ENCODE measurements around the gene RAC2. TPM values are rescaled to one million over a fixed set of nuclear protein-coding genes. Genes with fewer than 3 reads are reported as not detected.

RAC2 gene
- total and polyA plus RNA-seq, 2 of the 8 experiments (the other 6 are each of a cell fraction or from before 2014, with no cell fraction given): 2.3 to 4.3 TPM

- TF ChIP-seq CHD7 (IDR thresholded peaks at IDR 0.05; ENCODE audit: insufficient replicate concordance, low read length) (no peak), SP4 (IDR thresholded peaks at IDR 0.05; ENCODE audit: low read length) (no peak), GTF2F1 (IDR thresholded peaks at IDR 0.05; ENCODE audit: borderline replicate concordance, low read depth, low read length) (no peak), JUN (IDR thresholded peaks at IDR 0.05; ENCODE audit: low read depth, low read length) (no peak), EZH2 (IDR thresholded peaks at IDR 0.05; ENCODE audit: low read depth, low read length, severe bottlenecking) (no peak), BACH1 (IDR thresholded peaks at IDR 0.05; ENCODE audit: low read length) (no peak), RBBP5 (IDR thresholded peaks at IDR 0.05; ENCODE audit: borderline replicate concordance, low read depth, low read length) (no peak), NRF1 (IDR thresholded peaks at IDR 0.05; ENCODE audit: low read depth, low read length) (no peak), PHF8 (conservative IDR thresholded peaks at IDR 0.05; ENCODE audit: low read depth, low read length) (no peak), HDAC6 (IDR thresholded peaks at IDR 0.05; ENCODE audit: low read depth, low read length) (no peak)
These were observed 14.0 kb downstream of the RAC2 start (continued) for GRCh38 chr22:37229805-37230672.
